NCI-H2227 treated with DMSO at 0.1 percent for 48 hours (cell line): Measurements from ENCODE around the gene MAGEA1.
"Not testable (repeated sequence)": the region's sequence is repeated elsewhere in the genome, so short reads cannot be mapped to it uniquely, and the experiment has no call there.

Experiments used
- DNase-seq: peaks from one replicate; lab custom pipeline; 2025; lab: John Stamatoyannopoulos, UW

The MAGEA1 gene

GRCh38 chrX:153179131-153179530, at the start of gene MAGEA1:
TSS of gene MAGEA1 (plus strand) at chrX:153179284. CDS start at chrX:153182390, 3,106 bp downstream.
- no peak for DNase-seq

DNA sequence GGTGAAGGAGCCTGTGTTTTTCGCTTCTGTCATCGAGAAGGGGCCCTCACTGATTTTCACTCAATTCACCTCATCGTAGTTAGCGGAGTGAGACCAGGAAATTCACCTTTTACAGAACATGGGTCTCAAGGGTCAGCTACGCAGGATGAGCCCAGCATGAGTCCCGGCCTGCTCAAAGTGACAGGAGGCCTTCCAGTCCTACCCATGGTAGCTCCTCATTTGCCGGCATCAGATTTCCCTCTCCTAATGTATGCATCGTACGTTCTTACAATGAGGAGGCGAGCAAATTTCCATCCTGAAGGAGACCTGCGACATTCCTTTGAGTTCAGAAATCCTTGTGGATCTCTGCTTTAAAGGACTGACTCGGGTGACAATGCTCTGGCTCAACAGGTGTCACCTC, 46.2 kb upstream of the MAGEA1 start:
- not testable (repeated sequence) for DNase-seq

GRCh38 chrX:153139074-153139473, 40.0 kb upstream of the MAGEA1 start:
- DNase-seq = not testable (repeated sequence)

DNA sequence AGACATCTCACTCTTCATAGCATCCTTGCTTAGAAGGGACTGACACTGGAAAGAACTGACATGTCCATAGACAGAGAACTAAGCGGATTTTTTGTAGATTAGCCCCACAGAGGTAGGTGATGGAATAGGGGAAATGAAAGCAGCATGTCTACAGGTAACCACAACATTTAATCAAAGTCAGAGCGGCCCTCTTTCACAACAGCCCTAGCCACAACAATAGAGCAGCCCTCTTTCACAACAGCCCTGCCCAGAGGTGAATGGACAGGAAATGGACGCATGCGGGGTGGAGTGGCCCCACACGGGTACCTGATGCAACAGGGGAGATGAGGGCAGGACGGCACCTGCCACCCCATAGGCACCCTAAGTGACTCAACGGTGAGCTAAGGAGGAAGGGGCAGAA, 32.8 kb upstream of the MAGEA1 start:
- not testable (repeated sequence) for DNase-seq

DNA sequence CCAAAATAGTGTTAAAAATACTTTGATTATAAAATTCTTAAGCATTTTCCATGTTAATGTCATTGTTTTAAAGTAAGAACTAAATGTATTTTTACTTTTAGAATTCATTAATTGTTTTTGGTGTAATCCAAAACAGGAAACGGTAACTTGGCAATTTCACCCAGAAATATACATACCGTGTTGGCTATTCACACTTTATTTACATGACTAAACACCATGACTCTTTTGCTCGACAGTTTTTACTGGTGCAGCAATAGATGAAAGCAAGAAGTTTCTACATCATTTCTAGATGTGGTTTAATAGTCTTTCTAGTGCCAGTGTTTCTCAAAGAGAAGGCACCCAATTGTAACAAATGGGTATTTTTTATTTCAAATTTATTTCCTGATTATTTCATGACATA, 25.6 kb upstream of the MAGEA1 start:
- no peak for DNase-seq

DNA sequence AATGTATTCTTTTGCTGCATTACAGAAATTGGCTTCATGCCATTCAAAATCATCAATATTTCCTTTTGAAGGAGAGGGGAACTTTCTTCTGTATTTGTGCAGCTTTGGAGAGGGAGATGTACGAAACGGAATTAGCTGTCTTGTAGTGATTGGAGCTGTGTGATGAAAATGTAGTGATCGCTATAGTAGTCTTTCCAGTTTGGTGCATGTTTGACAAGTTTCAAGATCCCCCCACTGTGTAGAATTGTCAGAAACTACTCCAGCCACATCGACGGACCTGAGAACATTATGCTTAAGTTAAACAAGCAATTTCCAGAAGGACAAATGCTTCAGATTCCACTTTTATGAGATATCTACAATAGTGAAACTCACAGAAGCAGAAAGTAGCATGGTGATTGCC, 21.6 kb upstream of the MAGEA1 start:
- DNase-seq = no peak

DNA sequence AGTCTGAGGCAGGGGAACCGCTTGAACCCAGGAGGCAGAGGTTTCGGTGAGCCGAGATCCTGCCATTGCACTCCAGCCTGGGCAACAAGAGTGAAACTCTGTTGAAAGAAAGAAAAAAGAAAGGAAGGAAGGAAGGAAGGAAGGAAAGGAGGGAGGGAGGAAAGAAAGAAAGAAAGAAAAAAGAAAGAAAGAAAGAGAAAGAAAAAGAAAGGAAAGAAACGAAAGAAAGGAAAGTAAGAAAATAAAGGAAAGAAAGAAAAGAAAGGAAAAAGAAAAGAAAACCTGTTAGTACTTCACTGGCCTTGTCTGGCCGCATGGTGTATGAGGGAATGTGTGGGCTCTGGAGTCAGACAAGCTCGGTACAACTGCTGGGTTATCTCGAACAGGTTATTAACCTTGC, 20.8 kb upstream of the MAGEA1 start:
- DNase-seq = no peak

DNA sequence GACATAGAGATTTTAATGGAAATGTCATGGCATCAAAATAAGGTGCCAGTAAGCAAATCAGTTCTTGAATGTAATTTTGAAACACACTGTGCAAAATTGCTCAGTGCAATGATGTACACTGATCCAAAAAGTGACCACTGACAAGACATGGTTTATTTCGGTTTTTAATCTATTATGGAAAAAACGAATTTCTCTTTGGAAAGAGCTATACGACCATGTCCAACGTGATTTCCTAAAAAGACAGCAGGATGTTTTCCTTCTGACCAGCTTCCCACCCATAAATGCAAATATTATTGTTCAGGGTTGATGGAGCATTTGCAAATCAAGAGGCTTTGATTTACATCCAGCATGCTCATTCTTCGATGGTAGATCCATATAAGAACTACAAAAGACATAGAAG, 17.1 kb upstream of the MAGEA1 start:
- no peak for DNase-seq

DNA sequence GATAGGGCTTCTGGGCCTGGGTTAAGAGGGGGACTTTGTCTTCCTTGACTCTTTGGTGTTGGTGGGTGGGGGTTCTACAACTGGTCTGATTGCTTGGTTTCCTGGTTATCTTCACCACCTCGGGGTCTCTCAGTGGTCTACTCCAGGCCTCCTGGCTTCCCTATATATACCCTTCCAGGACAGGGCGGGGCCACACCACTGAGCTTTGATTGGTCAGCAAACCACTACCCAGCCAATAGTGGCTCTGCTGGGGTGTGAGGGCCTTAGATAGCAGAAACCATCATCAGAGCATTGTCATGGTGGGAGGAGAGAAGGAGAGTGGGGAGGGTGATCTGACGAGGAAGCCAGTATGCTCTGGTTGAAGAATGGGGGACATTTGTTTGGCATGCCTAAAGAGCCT, 14.4 kb upstream of the MAGEA1 start:
- no peak for DNase-seq

GRCh38 chrX:153168423-153168822, 10.7 kb upstream of the MAGEA1 start:
- DNase-seq = not testable (repeated sequence)

DNA sequence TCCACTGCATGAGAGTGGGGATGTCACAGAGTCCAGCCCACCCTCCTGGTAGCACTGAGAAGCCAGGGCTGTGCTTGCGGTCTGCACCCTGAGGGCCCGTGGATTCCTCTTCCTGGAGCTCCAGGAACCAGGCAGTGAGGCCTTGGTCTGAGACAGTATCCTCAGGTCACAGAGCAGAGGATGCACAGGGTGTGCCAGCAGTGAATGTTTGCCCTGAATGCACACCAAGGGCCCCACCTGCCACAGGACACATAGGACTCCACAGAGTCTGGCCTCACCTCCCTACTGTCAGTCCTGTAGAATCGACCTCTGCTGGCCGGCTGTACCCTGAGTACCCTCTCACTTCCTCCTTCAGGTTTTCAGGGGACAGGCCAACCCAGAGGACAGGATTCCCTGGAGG, 2.7 kb downstream of the MAGEA1 start:
- DNase-seq = no peak

GRCh38 chrX:153184787-153185186, 5.7 kb downstream of the MAGEA1 start:
- DNase-seq = no peak

- no peak for DNase-seq
These were observed 11.3 kb downstream of the MAGEA1 start for GRCh38 chrX:153190381-153190780.

- DNase-seq = no peak
These were observed 21.4 kb downstream of the MAGEA1 start for GRCh38 chrX:153200462-153200861.

DNA sequence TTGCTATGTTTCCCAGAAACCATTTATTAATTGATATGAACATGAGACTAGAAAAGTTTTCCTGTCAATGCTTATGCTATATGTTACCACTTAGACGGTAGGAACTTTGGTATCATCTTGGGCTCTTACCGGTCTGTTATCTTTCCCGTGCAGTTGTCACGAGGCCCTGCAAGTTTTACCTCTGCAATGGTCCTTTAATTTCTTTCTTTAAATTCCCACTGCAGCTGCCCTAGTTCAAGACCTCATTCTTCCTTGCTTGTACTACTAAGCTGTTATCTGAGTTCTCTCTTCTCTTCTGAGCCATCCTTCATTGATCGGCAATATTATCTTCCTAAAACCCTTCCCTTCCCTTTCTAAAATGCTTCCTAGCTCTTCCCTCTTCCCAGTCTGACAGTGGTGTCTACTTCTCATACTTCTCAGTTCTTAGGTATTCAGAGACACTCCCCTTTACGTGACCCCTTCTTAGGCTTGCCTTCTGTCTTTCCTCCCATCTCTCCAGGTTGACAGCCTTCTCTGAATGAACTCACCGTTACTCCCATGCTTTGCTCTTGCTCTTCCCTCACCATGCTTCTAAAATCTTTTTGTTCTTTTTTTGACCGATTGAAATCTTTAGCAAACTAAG, 27.5 kb downstream of the MAGEA1 start:
- no peak for DNase-seq

DNA sequence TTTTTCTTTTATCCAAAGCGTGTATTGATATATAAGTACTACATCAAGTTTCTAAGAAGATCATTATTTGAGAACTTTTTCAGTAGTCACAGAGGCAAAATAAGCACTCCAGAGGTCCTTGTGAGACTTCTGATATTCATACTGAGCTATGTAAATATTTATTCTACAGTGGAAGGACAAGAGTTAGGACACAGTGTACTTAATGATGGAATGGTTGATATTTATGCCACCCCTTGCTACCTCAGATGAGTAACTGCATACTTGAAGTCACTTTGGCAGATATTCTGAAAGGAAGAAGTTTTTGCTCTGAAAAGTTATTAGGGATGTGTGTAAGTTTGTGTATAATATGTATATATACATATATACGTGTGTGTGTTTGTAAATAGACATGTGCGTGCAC, 30.3 kb downstream of the MAGEA1 start:
- DNase-seq = no peak

DNA sequence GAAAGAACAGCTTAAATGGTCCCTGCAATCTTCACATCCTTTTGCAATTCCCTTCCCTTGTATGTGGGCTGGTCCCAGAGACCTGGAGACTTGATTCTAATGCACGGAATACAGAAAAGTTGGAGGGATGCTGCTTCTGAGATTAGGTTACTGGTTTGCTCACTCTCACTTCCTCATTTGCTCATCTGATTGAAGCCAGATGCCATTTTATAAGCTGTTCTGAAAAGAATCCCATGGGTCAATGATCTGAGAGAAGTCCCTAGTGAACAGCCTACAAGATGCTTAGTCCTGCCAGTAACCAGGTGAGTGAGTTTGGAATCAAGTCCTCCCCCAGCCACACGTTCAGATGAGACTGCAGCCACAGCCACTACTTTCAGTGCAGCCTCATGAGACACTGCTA, 35.9 kb downstream of the MAGEA1 start:
- no peak for DNase-seq

DNA sequence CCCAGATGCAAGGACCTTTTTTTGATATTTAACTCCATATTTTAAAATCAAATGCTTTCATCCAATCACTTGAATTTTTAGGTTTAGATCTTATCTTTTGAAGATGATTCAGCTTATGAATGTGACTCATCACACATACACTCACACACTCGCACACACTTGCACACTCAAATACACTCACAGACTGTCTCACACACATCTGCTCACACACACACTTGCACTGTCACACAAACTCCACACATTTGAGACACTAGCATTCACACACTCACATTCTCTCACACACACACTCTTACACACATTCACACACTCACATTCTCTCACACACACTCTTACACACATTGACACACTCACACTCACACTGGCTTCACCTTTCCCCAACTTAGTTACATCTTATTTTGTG, 37.8 kb downstream of the MAGEA1 start:
- no peak for DNase-seq

DNA sequence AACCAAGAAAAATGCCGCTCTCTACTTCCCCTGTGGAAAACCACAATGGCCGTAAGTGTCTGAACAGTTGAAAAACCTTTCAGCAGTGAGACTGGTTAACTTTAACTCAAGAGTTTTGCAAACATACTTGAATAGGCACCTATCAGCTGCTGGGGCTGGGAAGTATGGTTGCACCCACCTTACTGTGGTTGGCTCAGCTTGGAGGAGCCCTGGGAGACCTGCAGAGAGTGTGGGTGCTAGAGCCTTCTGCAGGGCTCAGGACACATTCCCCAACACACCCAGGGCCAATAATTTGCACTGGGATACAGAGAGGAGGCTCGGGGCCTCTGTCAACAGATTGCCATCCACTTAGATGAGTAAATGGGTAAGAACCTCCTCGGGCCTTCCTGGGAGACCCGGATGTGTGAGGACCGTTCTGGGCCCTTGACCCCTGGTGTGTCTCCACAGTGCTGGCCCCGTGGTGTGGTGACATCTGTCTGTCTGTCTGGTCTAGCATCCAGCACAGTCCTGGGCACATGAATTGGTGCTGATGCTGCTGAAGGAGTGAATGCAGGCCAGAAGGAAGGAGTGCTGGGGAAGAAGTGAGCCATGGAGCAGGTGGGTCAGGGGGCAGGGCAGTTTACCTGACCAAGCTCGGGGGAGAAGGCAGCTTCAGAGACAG, 46.5 kb downstream of the MAGEA1 start:
- no peak for DNase-seq

GRCh38 chrX:153226344-153227185, 47.5 kb downstream of the MAGEA1 start:
- DNase-seq = no peak
